Activated CD4-positive, alpha-beta T cell treated with anti-CD3 and anti-CD28 coated beads, Interleukin-2, Interleukin-6, amounts not matched to agents 100 ng/mL and 50 ng/mL, durations not matched to agents 16 hours and 8 hours (primary cell): ENCODE data around the gene PSMD13.
"Not testable (repeated sequence)": the region's sequence is repeated elsewhere in the genome, so short reads cannot be mapped to it uniquely, and the experiment has no call there.

Source experiments
- DNase-seq: peaks from one replicate; pipeline ENCODE4 v3.0.0-alpha.2; 2020

The PSMD13 gene

DNA sequence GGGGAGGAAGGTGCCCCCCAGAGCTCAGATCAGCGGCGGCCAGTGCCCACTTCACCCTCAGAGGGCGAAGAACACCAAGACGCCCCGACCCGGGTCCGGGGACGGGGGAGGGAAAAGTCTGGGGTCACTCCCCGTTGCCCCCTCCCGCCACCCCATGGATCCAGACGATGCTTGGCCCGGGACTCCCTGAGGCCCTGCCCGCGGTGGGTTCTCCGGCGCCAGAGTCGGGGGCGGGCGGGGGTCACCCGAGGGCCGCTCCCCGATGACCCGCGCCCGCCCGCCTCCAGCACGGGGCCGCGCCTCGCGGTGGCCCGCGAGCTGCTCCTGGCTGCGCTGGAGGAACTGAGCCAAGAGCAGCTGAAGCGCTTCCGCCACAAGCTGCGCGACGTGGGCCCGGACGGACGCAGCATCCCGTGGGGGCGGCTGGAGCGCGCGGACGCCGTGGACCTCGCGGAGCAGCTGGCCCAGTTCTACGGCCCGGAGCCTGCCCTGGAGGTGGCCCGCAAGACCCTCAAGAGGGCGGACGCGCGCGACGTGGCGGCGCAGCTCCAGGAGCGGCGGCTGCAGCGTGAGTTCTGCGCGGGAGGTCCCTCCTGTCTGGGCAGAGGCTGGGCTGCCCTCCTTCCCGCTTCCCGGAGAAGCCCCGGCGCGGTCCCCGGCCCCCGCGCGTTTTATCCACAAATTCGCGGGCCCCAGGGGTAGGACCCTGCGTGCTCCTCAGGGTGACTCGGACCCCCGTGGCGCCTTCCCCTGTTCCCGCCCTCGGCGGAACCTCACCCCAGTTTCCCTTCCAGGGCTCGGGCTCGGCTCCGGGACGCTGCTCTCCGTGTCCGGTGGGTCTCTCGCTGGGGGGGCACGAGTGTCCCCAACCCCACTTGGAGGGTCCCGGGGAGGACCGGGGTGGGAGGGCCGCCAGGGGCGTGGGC is 42.5 kb downstream of the PSMD13 start:
- DNase-seq, result no peak

- DNase-seq, result no peak
Measured at GRCh38 chr11:279966-280705, 43.4 kb downstream of the PSMD13 start.

- DNase-seq, result no peak
Measured at GRCh38 chr11:280706-281485, 44.1 kb downstream of the PSMD13 start.

DNA sequence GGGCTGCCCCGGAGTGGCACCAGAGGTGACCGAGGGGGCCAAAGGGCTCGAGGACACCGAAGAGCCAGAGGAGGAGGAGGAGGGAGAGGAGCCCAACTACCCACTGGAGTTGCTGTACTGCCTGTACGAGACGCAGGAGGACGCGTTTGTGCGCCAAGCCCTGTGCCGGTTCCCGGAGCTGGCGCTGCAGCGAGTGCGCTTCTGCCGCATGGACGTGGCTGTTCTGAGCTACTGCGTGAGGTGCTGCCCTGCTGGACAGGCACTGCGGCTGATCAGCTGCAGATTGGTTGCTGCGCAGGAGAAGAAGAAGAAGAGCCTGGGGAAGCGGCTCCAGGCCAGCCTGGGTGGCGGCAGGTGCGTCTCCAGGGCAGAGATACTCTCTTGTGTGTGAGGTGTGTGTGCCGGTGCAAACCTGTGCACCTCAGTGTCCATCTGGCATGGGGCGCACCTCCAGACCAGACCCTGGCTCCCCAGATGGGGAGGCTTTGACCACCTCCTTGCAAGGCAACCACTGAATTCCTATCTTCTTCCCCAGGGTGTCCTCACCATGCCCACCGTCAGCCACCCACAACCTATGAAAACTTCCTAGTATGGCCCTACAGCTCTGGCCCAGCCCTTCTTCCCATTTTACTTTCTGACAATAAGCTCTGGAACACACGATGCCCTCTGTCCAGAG is 44.8 kb downstream of the PSMD13 start:
- DNase-seq, result no peak

DNA sequence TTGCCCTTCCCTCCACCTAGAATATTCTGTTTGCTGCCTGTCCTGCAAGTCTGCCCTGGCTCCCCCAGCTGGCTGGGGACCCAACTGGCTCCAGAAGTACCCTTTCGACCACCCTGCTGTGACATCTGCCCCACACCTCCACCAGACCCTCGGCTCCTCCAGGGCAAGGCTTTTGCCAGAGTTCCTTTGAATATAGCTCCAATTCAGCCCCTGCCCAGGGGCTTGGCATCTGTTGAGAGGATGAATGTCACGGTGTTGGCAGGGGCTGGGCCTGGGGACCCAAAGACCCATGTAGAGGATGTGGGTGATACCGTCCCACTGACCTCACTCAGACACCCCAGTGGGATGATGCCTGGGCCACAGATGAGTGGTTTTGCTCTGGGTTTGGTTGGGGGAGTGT is 45.4 kb downstream of the PSMD13 start:
- DNase-seq, result no peak

DNA sequence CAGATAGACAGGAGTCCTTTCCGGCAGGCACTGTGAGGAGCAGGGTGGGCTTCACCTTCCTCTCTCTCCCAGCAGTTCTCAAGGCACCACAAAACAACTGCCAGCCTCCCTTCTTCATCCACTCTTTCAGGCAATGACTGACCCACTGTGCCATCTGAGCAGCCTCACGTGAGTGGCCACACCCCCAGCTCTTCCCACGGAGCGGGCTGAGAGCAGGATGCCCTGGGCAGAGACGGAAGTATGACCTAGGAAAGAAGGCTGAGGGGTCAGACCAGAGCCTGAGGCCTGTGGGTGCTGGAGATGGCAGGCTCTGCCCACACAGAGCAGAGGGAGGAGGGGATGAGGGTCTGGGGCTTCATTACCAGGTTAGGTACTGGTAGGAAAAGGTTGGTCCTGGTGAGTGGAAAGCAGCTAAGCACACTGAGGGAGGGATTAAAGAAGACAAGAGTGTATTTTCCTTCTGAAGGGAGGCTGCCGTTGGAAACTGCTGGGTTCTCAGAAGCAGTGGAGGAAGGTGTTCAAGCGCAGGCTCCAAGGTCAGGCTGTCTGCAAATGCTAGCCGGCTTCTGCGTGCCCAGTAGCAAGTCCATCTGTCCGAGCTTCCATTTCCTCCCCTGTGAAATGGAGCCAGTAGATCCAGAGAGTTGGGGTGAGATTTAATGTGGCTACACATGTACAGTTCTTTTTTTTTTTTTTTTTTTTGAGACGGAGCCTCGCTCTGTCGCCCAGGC is 46.0 kb downstream of the PSMD13 start:
- DNase-seq, result no peak

- no peak for DNase-seq
Measured at GRCh38 chr11:283405-284104, 46.8 kb downstream of the PSMD13 start.

GRCh38 chr11:284105-285020 is 47.6 kb downstream of the PSMD13 start:
- no peak for DNase-seq

- DNase-seq, result no peak
Measured at GRCh38 chr11:285021-285893, 48.5 kb downstream of the PSMD13 start.

DNA sequence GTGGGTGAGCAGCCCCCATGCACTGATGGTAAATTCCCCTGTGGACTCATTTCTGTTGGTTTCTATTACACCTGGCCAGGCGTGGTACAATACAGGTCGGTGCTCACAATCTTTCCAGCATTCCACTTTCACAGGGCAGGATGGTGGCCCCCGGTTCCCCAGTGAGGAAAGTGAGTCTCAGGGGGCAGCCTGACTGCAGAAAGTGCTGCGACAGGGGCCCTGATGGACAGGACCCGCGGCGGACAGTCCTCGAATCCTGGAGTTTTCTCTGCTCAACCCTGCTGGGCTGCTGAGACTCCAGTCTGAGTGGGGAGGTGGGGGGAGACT is 49.1 kb downstream of the PSMD13 start:
- DNase-seq, result no peak

DNA sequence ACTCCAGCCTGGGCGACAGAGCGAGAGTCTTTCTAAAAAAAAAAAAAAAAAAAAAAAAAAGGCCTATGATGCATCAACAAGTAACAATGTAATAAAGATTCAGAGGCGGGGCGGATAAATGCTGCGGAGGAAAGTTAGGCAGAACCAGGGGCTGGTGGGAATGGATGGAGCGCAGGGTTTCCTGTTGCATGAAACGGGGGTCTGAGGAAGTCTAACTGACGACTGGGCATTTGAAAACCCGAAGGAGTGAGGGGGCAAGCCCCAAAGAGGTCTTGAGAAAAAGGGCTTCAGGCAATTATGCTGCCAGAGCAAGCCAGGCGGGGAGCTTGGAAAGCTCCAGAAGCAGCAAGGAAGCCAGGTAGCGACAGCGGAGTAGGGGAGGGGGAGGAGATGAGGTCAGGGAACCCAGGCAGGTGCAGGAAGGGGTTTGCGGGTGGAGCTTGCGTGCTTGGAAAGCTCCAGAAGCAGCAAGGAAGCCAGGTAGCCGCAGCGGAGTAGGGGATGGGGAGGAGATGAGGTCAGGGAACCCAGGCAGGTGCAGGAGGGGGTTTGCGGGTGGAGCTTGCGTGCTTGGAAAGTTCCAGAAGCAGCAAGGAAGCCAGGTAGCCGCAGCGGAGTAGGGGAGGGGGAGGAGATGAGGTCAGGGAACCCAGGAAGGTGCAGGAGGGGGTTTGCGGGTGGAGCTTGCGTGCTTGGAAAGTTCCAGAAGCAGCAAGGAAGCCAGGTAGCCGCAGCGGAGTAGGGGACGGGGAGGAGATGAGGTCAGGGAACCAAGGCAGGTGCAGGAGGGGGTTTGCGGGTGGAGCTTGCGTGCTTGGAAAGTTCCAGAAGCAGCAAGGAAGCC is 50.4 kb downstream of the PSMD13 start:
- not testable (repeated sequence) for DNase-seq

- DNase-seq, result no peak
Measured at GRCh38 chr11:287821-288477, 51.2 kb downstream of the PSMD13 start.

- peak; percentile 58 for DNase-seq
Measured at GRCh38 chr11:288478-289397, 52.0 kb downstream of the PSMD13 start, which contains the start of gene PGGHG. Gene PGGHG (plus strand): TSS chr11:289126. CDS start chr11:289817, 691 bp downstream.

- no peak for DNase-seq
Measured at GRCh38 chr11:289398-289711, 52.6 kb downstream of the PSMD13 start.

DNA sequence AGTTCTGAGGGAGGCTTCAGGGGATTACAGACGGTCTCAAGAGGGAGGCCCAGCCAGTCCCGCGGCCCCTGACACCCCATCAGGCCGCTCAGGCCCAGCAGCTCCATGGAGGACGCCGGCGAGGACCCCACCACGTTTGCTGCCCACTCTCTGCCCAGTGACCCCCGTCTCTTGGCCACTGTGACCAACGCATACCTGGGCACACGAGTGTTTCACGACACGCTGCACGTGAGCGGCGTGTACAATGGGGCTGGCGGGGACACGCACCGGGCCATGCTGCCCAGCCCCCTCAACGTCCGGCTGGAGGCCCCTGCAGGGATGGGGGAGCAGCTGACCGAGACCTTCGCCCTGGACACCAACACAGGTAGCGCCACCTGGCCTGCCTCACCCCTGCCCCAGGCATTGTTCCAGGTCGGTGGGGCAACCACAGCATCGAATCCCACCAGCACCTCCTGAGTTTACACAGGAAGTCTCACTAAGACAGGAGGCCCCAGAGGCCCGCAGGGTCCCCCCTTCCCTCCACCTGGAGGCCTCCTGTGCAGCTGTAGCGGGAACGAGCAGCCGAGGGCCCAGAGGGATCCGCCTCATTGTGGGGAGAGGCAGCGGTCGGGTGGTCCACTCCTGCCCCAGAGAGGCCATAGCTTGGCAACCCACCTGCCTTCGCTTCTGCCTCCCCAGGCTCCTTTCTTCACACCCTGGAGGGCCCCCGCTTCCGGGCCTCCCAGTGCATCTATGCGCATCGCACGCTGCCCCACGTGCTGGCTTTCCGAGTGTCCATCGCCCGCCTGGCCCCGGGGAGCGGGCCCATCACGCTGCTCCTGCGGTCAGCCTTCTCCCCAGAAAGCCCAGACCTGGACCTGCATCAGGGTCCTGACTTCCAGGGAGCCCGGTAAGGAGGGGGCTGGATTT is 53.2 kb downstream of the PSMD13 start:
- DNase-seq, result no peak
